Stimulated activated CD8-positive, alpha-beta memory T cell treated with anti-CD3 and anti-CD28 coated beads, Interleukin-7, amount 100 ng/mL, for 1 hour (primary cell): Measurements from ENCODE around the gene EI24.
"Not testable (repeated sequence)": the region's sequence is repeated elsewhere in the genome, so short reads cannot be mapped to it uniquely, and the experiment has no call there.

ENCODE experiments used
- DNase-seq, 2 donors: peaks; one replicate each; pipeline ENCODE4 v3.0.0-alpha.2; 2020; ENCODE audit warnings: low read depth in 2 of 2

The EI24 gene

GRCh38 chr11:125568970-125569914 lies at the start of gene EI24:
TSS of gene EI24 (plus strand) at chr11:125569477. CDS start at chr11:125572528, 3,051 bp downstream.
- peak; percentile 70 to 74 for DNase-seq

- DNase-seq = no peak
Measured at GRCh38 chr11:125519860-125520834, 49.1 kb upstream of the EI24 start.

- DNase-seq = no peak
Measured at GRCh38 chr11:125525303-125525702, 44.0 kb upstream of the EI24 start.

GRCh38 chr11:125532668-125533067 lies 36.6 kb upstream of the EI24 start:
- DNase-seq = no peak

- DNase-seq = no peak
Measured at GRCh38 chr11:125535585-125535984, 33.7 kb upstream of the EI24 start.

GRCh38 chr11:125536834-125537233 lies 32.4 kb upstream of the EI24 start:
- DNase-seq = not testable (repeated sequence)

GRCh38 chr11:125542709-125543108 lies 26.6 kb upstream of the EI24 start:
- no peak for DNase-seq

GRCh38 chr11:125550780-125551179 lies 18.5 kb upstream of the EI24 start:
- DNase-seq = no peak

- DNase-seq = no peak
Measured at GRCh38 chr11:125551835-125552342, 17.4 kb upstream of the EI24 start.

- no peak for DNase-seq
Measured at GRCh38 chr11:125552927-125553326, 16.4 kb upstream of the EI24 start.

- DNase-seq = no peak
Measured at GRCh38 chr11:125553357-125553756, 15.9 kb upstream of the EI24 start.

GRCh38 chr11:125554038-125554437 lies 15.2 kb upstream of the EI24 start:
- DNase-seq = no peak

GRCh38 chr11:125559888-125560287 lies 9.4 kb upstream of the EI24 start:
- DNase-seq = no peak

- DNase-seq = no peak
Measured at GRCh38 chr11:125561924-125562323, 7.4 kb upstream of the EI24 start.

GRCh38 chr11:125562430-125562829 lies 6.8 kb upstream of the EI24 start:
- no peak for DNase-seq

GRCh38 chr11:125564357-125564756 lies 4.9 kb upstream of the EI24 start:
- DNase-seq = no peak

- no peak for DNase-seq
Measured at GRCh38 chr11:125566235-125566634, 3.0 kb upstream of the EI24 start.

GRCh38 chr11:125569915-125570621 lies 791 bp downstream of the EI24 start:
- DNase-seq = no peak

- DNase-seq = no peak
Measured at GRCh38 chr11:125570952-125571351, 1.7 kb downstream of the EI24 start.

- DNase-seq = no peak
Measured at GRCh38 chr11:125572916-125573315, 3.6 kb downstream of the EI24 start.

- DNase-seq = not testable (repeated sequence)
Measured at GRCh38 chr11:125577181-125577580, 7.9 kb downstream of the EI24 start.
